Hematopoietic multipotent progenitor cell treated with erythropoietin and hydrocortisone succinate and interleukin-3 and kit ligand, for 8 days (in vitro differentiated cells): ENCODE results near the gene SLC5A8.

Experiments used
- DNase-seq: peaks from one replicate; pipeline ENCODE4 v3.0.0-alpha.2; 2015

SLC5A8 gene, protein sequence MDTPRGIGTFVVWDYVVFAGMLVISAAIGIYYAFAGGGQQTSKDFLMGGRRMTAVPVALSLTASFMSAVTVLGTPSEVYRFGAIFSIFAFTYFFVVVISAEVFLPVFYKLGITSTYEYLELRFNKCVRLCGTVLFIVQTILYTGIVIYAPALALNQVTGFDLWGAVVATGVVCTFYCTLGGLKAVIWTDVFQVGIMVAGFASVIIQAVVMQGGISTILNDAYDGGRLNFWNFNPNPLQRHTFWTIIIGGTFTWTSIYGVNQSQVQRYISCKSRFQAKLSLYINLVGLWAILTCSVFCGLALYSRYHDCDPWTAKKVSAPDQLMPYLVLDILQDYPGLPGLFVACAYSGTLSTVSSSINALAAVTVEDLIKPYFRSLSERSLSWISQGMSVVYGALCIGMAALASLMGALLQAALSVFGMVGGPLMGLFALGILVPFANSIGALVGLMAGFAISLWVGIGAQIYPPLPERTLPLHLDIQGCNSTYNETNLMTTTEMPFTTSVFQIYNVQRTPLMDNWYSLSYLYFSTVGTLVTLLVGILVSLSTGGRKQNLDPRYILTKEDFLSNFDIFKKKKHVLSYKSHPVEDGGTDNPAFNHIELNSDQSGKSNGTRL

DNA sequence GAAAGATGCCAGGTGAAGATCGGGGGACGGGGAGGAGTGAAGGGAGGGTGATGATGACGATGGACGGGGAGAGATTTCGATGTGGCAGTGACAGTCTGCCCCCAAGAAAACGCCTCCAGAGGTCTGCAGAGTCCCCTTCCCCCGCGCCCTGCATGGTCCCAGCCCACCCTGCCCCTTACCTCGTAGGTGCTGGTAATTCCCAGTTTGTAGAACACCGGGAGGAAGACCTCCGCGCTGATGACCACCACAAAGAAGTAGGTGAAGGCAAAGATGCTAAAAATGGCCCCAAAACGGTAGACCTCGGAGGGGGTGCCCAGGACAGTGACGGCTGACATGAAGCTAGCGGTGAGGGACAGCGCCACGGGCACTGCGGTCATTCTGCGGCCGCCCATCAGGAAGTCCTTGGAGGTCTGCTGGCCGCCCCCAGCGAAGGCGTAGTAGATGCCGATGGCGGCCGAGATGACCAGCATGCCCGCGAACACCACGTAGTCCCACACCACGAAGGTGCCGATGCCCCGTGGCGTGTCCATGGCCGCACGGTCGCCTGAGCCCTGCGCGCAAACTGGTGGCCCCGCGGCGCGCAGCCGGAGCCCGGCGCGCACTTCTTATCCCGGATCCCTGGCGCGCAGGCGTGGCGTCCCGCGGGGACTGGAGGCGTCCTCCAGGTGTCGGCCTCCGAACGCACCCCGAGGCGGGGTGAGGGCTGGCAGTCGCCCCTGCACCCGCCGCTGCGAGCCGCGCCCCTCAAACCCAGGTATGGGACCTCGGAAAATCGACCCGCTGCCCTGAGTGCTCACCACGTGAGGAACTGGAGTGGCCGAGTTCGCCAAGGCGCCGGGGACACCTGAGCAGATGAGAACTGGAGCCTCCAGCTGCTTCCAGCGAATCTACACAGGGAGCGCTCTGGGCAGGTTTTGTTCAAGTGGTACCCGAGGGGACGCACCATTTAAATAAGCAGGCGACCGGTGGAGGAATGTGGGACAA, at the start of gene SLC5A8:
Gene SLC5A8, minus strand, starts transcription at position 920 of the 984 bp plus-strand sequence. Its CDS starts 390 bp downstream, at position 530.
- DNase-seq: no peak

DNA sequence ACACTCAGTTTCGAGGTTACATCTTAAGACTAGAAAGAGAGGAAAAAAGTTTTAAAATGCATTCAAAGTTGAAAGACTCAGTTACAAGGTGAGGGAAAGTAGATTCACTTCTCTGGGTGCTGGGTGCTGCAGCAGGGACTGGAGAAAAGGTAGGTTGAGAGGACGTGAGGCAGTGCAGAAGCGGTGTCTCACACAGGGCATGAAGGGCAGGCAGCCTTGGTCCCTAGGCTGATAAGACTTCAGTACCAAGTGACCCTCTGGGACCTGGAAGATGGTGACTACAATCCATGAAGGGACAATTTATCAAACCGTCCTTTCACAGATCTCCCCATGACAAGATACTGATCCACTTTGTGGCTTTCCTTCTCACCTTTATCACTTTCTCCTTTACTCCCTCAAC, 47.3 kb upstream of the SLC5A8 start:
- DNase-seq: no peak

DNA sequence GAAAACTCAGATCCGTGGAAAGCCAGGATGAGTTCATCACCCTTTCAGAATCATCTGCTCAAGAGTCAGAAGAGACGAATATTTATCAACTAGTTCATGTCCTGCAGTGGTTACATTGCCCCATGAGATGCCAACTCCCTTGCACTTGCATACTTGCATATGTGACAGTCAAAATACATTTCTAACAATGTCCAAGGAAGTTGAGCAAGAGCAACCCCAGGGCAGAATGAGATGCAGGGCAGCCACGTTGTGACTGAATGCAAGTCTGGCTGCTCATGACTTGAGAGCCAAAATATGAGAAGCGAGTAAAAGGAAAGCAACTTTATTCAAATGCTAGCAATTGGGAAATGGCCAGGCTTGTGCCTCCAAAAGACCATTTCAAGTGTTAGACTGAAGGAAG, 46.2 kb upstream of the SLC5A8 start:
- DNase-seq: no peak

DNA sequence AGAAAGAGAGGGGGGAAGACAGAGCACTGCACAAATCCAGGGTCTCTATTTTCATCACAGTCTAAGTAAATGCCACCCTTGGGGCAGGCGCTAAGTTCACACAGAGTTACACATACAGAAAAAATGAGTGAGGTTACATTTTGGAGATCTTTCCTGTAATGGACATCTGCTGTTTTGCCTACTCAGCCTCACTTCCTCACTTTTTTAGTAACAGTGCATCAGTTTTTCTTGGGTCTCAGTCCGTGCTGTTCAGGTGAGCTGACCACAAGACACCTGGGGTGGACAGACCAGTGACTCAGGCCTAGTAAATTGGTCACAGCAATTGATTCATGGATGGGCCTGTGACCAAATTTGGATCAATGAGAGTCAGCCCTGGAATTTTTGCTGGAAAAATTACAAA, 33.6 kb upstream of the SLC5A8 start:
- DNase-seq: no peak

DNA sequence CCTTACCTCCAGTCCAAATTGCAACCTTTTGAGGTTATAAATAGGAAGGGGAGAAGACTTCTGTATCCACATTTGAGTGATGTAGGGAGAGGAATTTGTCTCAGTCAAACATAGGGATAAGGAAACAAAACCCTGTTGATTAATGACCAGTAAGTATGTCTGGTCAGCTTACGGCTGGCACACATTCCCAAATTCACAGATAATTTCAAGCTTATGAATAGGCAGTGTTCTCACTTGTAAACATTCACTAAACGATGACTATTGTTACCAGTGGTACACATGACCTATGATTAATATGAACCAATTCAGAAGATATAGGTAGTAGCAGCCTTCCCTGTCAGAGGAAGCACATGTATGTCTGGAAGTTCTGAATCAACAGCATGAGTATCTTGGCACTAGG, 33.0 kb upstream of the SLC5A8 start:
- DNase-seq: no peak

DNA sequence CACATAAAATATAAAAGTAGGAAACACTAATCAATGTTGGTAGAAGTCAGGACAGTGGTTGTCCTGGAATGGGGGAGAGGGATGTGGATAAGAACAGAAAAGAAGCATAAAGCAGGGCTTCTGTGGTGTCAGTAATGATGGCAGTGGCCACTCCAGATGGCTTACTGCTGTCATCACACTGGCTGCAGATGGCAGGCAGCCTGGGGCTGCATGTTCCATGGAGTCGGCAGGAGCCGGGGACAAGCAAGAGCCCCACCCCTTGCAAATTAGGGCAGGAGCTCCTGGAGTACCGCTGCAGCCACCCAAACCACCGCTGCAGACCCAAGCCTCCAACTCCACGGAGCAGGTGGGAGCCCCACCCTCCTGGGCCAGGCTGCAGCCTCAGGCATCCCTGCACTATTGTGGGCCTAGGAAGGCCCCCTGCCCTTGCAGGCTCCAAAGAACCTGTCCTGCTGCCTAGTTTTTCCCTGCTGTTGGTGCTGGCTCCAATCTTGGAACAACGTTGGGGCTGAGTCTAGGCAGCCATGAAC, 28.8 kb upstream of the SLC5A8 start:
- no peak for DNase-seq

DNA sequence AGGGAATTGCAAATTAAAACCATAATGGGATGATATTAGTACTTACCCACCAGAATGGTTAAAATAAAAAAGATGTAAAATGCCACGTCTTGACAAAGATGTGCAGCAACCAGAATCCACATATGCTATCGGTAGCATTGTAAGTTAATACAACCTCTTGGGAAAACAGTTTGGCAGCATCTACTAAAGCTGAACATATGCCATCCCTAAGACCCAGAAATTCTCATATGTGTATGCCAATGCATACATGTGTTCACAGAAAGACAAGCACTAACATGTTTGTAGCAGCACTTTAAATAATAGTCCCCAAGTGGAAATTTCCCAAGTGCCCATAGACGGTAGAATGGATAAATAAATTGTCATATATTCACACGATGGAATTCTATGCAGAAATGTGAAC, 28.3 kb upstream of the SLC5A8 start:
- DNase-seq: no peak

DNA sequence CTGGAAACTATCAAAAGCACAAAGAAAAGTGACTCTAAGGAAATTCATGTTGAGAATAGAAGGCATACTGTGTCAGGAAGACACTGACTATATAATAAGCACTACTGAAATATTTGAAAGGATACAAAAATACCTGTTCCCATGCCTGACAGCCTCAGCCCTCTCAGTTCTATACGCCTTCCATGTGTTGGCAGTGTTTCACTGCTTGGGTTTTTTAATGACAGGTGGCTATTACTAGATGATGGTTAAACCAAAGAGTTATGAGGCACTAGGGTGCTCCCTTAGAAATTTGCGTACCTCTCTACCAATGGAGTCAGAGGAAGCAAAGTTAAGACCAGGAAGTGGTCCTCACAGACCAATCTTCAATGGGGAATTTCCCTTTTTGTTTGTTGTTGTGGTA, 25.6 kb upstream of the SLC5A8 start:
- DNase-seq: no peak

DNA sequence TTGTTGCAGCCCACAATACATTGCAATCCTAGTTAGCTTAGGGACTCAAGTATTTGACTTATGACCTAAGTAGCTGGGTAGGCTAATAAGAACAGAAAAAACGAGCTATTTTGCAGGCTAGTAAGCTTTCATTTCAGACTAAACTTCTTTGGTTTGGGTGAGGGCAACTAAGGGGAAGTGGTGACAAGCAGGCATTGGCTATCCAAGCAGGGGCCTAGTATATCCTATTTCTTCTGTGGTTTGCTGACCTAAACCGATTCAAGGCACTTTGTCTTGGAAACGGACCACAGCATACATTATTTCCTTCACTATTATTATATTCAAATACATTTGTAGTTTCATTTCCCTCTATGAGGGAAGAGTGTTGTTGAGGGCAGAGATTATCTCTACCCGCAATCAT, 21.6 kb upstream of the SLC5A8 start:
- DNase-seq: no peak

DNA sequence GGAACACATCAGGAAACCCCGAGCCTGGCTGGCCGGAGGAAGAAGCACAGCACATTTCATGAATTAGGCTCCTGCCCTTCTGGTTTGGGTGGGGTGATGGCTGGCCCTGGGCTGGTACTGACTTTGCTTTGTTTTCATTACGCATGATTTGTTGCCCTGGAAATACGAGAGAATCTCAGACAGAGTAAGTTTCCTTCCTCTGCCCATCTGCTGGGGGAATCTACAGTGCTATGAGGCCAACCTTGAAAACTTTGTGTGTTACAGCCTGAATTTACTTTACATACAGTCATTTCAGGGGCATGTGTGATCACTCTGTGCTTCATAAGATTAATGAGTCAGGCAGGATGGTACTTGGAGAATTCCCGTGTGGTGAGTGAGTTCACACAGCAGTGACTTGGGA, 20.5 kb upstream of the SLC5A8 start:
- DNase-seq: no peak

DNA sequence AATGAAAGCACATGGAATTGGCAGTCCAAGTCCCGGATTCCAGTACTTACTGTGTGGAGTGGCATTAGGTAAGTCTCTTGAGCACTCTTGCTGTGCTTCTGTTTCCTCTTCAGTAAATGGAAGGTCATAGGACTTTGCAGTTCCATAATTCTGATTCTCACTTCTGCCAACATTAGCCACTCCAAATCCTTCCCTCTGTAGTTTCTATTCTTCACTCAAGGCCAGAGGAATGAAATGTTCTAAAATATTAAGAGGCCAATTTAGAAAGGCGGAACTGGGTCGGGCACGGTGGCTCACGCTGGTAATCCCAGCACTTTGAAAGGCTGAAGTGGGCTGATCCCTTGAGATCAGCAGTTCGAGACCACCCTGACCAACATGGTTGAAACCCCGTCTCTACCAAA, 19.8 kb upstream of the SLC5A8 start:
- DNase-seq: no peak

DNA sequence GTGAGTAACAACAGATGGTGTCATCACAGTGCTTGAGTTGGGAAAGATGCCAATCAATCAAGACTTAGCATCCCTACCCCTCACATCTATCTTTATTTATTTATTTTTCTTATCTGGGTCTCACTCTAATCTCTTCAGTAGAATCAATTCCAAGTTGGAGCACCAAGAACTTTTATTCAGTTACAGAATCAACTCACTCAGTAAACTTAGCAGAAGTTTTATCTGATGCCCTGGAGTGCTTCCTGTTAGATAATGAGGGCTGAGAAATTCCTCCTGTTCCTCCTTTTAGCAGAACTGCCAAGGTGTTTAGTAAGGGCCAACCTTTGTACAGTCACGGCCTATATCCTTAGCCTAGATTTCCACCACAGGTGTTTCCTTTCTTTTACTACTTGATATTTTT, 11.3 kb upstream of the SLC5A8 start:
- DNase-seq: no peak

DNA sequence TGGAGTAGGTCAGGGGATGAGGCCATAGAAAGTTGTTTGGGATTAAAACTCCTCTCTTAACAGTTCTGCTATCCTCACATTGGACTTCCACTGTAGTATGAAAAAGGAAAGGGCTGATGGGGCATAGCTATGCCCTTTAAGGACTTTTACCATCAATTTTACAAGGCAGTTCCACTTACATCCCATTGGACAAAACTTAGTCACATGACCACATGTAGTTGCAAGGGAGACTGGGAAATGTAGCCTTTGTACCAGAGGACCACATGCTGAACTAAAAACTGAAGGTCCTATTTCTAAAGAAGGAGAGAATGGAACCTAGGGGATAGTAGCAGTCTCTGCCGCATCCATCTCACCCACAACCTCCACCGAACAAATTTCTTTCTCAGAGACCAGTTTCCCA, 6.8 kb upstream of the SLC5A8 start:
- DNase-seq: no peak

DNA sequence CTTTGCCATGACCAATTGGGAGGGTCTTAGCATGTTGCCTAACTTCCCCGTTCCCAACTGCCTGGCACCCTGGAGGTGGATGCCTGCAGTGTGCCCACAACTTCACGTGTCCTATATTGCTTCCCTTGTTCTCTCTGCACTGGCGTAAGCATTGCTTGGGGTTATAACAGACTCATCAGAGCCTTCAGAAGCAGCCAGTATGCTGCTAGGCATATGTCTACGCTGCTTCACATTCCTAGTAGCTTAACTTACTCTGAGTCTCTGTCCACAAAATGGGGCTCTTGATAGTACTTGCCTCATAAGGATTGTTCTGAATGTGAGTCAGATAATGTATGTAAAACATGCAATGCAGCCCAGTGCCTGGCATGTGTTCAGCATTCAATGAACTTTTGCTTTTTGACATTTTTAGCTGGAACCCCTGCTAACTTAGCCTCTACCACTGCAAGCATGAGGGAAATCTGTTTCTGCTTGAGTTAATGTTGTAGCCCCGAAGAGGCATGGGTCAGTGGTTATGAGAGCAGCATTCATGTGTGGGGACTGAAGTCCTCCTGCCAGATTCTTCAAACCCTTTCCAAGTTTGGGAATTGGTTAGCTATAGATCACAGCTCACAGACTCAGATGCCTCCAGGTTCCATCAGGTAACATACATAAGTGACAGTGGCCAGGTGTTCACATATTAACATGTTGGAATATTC, 2.8 kb downstream of the SLC5A8 start:
- DNase-seq: no peak

DNA sequence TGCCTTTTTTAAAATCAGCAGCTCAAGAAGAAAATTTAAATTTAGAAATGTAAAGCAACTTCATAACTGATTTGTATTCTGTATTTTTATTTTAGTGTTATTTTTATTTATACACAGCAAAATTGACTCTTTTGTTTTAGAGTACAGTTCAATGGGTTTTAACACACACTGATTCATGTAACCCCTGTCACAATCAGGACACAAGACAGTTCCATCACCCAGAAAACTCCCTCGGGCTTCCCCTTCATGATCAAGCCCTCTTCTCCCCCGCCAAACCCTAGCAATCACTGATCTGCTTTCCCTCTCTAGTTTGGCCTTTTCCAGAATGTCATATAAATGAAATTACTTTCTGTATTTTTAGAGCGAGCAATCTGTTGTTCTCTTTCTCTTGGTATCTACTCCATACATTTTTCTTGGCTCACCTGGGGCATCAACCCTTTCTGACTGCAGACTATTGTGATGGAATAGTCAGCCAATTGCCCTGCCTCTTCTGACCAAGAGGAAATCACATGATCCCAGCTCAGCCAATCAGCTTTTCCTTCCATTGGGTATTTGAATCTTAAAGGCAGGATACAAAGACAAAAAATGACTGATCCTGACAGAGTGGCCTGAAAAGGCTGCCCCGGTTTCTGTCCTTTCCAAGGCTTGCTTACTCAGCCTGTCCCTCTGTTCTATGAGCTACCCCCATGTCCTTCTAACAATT, 5.3 kb downstream of the SLC5A8 start:
- no peak for DNase-seq

DNA sequence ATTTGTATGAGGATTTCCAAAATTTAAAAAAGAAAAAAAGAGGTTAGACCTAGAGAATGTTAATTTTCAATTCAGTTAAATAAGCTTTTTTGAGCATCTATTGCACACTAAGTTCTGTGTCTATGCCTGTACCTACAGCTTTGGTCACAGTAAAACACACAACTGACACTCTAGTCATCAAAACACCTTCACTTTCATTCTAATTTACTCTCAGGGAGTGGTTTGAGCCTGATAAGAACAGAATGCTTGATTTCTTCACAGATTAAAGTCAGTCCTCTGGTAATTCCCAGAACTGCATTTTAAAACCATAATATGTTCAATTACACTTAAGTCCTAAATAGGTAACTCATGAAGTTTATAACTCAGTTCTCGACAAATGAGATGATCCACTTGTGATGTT, 9.2 kb downstream of the SLC5A8 start:
- DNase-seq: no peak

DNA sequence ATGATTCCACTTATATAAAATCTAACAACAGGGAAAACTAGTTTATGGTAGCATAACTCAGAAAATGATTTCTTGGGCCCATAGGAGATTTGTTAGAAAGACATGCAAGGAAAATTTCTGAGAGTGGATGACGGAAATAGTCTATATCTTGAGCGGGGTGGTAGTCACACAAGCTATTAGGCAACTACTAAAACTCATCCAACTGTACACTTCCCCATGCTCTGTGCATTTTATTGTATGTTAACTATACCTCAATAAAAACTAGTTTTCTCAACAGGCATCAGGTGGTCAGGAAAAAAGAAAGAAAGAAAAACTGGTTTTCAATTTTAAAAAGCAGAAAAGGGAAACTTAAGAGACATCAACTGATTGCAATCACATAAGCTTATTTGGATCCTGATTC, 9.9 kb downstream of the SLC5A8 start:
- no peak for DNase-seq

DNA sequence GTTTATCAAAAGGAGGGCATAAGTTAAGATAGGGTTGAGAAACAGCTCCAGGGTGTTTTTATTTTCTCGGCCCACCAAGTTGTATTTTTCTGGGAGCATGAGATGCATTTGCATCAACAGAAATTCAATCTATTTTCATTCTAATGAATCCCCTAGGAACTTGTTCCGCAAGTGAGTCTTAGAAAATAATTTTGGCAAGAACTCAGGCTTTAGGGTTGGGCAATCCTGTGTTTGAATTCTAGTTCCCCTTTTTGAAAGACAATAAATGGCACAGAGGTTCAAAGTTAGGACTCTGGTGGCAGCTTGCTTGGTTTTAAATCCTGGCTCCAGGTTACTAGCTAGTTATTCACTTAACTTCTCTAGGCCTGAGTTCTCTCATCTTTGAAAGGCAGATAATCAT, 23.7 kb downstream of the SLC5A8 start:
- DNase-seq: no peak

DNA sequence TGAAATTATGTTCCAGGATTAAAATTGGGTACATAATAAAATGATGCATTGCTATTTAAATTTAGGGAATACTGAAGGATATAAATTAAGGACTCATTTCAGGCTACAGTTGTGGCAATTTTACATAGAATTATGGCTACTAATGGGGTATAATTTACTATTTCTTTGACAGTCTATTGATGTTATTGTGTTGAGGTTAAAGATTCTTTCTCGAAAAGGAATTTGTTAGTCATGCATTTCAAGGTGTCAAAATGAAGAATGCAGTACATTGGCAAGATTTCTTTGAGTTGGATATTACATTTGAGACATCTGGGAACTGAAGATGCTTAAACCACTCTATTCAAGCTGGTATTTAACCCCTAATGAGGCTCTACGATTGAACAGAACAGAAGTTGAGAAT, 28.3 kb downstream of the SLC5A8 start:
- no peak for DNase-seq

DNA sequence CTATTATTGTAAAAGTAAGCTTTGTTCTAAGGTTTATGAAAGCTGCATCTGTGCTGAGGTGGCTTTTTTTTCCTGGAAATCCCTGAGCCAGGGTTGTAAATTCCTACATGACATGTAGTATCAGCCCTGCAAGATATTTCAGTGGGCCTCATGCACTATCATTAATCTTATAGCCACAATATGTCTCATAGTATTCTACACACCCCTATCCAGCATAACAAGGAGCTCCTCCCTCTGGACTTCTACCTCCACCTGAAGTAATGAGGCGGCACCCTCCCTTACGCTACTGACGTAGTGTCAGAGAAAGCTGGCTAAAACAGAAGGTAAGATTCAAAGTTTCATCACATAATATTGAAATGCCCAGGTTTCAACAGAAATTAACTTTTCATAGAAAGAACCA, 35.5 kb downstream of the SLC5A8 start:
- DNase-seq: no peak

DNA sequence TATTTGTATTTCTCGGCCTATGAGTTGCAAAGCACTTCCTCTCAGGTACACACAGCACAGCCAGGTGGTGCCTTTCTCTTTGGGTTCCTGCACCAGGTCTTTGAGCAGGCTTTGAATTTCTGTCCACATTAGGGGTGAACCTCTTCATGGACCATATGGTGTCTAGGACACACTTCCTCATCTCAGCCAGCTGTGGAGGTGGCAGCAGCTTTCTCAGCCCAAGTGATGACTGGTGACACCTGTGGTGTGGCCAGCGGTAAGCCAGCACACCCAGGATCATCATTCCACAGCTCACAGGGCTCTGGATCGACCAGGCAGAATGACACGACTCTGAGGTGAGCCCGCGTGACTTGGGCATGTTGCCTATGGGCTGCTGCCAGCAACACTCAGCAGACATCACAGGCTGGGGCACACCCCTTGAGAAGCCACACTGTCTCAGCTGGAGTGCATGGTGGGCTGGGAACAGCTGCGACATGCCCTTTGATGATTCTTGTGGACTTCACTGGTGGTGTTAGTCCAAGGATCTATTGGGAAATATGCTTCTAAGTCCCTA, 36.8 kb downstream of the SLC5A8 start:
- DNase-seq: no peak

DNA sequence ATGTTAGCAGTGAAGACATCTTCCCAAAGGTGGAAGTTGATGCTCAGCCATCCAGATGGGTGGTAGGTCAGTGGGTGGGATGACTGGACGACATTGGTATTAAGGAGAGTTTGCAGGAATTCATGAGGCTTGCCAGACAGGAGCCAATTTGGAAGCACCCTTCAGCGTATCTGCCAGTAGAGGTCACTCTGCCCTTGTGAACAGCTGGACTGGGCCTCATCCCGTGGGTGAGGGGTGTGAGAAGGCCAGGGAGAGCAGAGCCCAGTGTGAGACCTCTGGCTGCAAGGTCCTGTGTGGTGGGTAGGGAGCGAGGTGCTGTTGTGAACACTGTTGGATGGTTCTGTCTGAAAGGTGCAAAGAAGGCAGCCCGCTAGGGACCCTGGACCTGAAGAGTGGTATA, 37.7 kb downstream of the SLC5A8 start:
- DNase-seq: peak; percentile 10
